KOPT-K1 (cell line): Measurements from ENCODE around the gene PABPC4L.
A peak's percentile ranks its signal among the peaks of the same experiment; 100 is the strongest.
"Not testable (repeated sequence)": the region's sequence is repeated elsewhere in the genome, so short reads cannot be mapped to it uniquely, and the experiment has no call there.

ENCODE experiments used
- H3K27ac ChIP-seq: fragments of 200-600 bp; sonication (generic); 2 replicates; pipeline ENCODE4 v1.5.1; 2016; ENCODE audit warnings: antibody characterized with exemption, mild to moderate bottlenecking, low read depth, low read length; ENCODE audit not compliant: poor library complexity, severe bottlenecking
- H3K36me3 ChIP-seq: fragments of 200-600 bp; sonication (generic); 2 replicates; pipeline ENCODE4 v1.5.1; 2017; ENCODE audit warnings: antibody characterized with exemption, mild to moderate bottlenecking, low read length, moderate library complexity; ENCODE audit not compliant: insufficient read depth
- H3K9me3 ChIP-seq: fragments of 200-600 bp; sonication (generic); 2 replicates; pipeline ENCODE4 v1.5.1; 2017; ENCODE audit warnings: antibody characterized with exemption, low read length, mild to moderate bottlenecking; ENCODE audit not compliant: insufficient read depth, poor library complexity, severe bottlenecking

Gene PABPC4L

DNA sequence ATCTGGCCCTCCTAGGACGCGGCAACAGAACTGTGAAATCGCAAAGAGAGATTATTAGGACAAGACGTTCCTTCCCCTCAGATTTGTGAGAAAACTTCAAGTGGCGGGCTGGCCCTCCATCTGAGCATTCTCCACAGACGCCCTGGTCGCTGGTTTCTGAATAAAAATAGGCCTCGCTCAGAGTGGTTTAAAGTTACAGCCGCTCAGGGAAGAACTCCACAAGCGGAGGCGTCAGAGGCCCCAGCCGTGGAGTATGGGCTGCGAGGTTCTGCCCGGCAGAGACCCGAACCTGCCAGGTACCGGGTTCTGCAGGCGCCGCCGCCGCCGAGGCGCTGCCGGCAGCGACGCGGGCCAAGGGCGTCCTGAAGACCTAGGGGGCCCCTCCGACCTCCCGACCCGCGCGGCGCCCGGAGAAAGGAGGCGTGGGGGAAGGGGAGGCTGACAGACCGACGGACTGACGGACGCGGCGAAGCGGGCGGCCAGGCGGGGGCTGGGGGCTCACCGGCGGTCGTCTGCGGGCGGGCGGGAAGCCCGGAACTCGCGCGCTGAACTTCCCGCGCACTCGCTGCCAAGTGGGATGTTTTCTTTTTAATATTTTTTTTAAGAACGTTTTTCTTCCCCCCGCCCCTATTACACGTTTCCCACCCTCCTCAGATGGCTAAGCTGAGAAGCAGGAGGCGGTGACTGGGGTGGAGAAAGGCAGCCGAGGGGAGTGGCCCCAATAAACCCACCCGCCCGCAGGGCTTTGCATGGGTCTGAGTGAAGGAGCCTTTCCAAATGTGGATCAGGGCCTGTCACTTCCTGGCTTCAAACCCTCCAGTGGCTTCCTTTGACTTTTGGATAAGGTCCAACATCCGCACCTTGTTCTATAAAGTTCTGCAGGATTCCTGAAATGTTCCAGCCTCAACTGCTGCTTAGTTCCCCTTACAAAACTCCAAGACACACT is at the start of gene PABPC4L:
PABPC4L (minus strand) TSS at position 574 of the 946 bp plus-strand sequence. CDS start 770 bp downstream, outside the sequence.
- H3K36me3 ChIP-seq, result no peaks in the 10 kb centered on the region

DNA sequence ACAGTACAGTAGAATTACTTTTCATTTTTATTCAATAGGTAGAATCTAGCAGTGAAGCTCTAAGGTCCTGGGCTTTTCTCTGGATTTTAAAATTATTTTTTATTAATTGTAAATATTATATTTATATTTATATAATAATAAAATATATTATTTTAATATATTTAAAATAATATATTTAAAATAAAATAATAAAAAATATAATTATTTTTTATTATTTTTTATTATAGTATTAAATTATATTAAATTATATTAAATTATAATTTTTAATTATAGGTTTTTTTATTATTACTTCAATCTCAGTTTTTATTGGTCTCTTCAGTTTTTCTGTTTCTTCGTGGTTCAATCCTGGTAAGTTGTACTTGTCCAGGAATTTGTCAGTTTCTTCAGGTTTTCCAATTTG is 49.7 kb upstream of the PABPC4L start:
- no peak overlapping the region for H3K27ac ChIP-seq
- H3K36me3 ChIP-seq, result no peaks in the 10 kb centered on the region
- no peaks in the 10 kb centered on the region for H3K9me3 ChIP-seq

More for the DNA sequence above, at the start of gene PABPC4L:
- Histone ChIP-seq H3K27ac (peak within 1 kb of the TSS; percentile 80), H3K9me3 (no peaks in the 10 kb centered on the region)

DNA sequence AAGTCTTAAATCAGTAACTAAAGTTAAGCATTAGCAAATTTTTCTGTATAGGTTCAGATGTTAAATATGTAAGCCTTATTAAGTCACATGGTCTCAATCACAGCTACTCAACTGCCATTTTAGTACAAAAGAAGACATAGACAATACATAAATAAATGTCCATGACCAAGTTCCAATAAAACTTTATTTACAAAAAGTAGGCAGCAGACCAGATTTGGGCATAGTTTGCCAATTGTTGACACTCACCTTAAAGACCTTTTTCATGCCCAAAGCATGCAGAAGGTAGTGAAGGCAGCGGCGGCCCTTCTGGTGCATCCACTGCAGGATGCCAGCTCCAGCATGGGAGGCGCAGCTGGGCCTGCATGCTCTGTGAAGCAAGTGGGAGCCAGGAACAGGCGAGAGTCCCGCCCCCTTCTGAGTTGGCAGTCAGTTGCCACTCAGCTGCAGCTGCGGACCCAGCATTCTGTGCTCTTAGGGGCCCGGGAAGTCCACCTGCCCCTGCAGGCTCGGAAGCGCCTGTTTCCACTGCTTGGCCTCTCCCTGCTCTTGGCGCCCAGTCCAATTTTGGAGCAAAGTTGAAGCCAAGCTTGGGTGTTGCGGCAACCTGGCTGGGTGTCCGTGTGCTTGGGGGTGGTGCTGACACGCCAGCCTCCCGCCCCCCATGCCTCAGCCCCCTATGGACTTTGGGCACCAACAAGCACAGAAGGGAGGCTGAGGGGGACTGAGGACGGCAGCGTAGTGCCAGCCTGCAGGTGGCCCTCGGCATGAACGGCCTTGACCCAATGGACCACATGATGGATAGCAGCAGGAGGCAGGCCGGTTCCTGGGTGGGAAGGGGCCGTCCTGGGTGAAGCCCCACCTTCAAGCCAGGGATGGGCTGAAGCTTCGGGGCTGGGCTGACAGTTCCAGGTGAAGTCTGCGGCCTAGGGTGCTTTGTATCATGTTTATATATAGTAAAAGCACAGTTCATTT is 42.4 kb upstream of the PABPC4L start:
- Histone ChIP-seq H3K9me3 (no peaks in the 10 kb centered on the region), H3K27ac (no peak overlapping the region), H3K36me3 (no peaks in the 10 kb centered on the region)

DNA sequence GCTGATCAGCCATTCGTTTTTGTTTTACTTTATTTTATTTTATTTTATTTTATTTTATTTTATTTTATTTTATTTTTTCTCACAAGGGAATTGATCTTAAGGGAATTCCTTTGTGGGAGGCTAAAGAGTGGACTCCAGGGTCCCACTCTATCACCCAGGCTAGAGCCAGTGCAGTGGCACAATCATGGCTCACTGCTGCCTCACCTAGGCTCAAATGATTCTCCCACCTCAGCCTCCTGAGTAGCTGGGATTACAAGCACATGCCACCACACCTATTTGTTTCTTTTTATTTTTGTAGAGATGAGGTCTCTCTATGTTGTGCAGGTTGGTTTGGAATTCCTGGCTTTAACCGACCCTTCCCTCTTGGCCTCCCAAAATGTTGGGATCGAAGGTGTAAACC is 17.5 kb upstream of the PABPC4L start:
- Histone ChIP-seq H3K27ac (no peak overlapping the region), H3K9me3 (no peaks in the 10 kb centered on the region), H3K36me3 (no peaks in the 10 kb centered on the region)

DNA sequence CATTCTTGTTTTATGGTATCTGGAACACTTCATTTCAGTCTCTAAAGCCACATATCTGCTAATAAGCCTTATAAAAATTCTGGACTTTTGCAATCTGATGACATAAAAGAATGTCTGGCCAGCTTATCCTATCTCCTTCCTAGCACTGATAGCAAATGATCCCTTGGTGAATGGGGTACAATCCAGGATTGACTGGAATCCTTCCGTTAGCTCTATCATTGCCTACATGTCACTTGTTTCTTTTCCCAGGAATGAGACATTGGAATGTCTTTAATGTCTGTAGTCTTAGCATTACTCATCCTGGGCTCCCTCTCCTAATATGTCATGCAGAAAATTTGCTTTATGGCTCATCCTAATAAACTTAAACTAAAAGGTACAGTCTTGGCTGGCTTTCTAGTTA is 14.8 kb upstream of the PABPC4L start:
- no peaks in the 10 kb centered on the region for H3K9me3 ChIP-seq
- no peak overlapping the region for H3K27ac ChIP-seq
- H3K36me3 ChIP-seq, result no peaks in the 10 kb centered on the region

DNA sequence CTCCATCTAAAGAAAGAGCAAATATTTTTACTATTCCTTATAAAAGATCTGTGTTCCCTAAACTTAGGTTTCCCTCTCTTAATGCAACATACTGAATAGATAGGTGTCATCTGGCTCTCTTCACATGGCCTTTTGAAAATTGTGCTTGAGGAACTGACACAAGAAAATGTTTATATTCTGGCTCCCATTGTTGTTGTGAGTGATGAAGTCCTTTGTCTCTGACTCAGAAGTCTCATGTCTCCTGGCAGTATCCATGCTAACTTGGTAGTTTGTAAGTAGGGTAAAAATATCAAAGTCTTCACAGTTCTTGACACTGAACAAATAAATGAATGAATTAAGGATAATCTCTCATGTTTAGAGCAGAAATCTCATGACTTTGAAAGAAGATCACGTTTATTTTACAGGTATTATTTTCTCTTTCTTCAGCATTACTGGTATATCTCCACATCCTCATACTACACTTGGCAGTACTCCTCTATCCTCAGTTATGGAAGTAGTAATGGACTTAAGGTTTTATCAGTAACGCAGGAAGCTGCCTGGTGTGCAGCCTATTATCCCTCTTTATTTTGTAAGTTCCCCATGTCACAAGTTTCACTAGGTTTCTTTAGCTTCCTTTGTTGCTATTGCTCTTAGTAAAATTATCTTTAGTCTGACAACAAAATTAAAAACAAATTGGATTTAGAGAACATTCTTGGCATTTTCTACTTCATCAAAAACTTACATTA is 14.2 kb upstream of the PABPC4L start:
- Histone ChIP-seq H3K27ac (no peak overlapping the region), H3K36me3 (no peaks in the 10 kb centered on the region), H3K9me3 (no peaks in the 10 kb centered on the region)

DNA sequence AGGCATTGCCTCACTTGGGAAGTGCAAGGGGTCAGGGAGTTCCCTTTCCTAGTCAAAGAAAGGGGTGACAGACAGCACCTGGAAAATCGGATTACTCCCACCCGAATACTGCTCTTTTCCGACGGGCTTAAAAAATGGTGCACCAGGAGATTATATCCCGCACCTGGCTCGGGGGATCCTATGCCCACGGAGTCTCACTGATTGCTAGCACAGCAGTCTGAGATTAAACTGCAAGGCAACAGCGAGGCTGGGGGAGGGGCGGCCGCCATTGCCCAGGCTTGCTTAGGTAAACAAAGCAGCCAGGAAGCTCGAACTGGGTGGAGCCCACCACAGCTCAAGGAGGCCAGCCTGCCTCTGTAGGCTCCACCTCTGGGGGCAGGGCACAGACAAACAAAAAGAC is 6.4 kb upstream of the PABPC4L start:
- not testable (repeated sequence) for H3K36me3 ChIP-seq, H3K27ac ChIP-seq, H3K9me3 ChIP-seq

DNA sequence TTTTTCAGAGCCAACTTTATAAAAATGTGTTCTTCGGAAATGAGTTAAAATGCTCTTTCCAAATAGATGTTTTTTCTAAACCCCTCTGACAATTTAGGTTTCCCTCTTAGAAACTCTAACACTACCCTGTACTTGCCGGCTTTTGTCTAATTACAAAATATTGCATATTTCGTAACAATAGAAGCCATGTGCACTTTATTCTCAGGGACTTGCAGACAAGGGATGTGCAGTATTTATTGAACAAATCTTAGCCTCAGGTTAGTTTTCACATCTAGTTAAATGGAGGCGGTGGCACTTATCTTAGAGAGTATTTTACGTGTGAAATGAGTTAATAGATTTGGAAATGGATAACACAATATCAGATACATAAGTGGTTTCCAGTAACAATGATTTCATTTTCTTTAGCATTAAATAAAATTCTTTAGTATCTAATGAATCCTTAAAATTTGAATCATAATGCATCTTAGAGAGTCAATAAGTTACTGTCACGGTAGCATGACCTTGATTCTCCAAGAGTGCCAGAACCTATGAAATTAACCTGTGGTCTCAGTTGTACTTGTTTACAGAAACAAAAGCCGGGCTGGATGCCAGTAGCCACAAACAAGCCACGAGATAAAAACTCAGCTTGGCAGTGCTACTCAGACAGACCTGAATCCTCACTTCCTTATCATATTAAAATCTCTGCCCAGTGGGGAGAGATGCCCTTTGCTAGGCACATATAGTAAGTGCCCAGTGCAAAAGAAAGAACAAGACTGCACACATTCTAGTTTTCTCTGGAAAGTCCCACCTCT is 772 bp upstream of the PABPC4L start:
- H3K27ac ChIP-seq, result peak overlapping the region; percentile 80
- no peaks in the 10 kb centered on the region for H3K9me3 ChIP-seq

DNA sequence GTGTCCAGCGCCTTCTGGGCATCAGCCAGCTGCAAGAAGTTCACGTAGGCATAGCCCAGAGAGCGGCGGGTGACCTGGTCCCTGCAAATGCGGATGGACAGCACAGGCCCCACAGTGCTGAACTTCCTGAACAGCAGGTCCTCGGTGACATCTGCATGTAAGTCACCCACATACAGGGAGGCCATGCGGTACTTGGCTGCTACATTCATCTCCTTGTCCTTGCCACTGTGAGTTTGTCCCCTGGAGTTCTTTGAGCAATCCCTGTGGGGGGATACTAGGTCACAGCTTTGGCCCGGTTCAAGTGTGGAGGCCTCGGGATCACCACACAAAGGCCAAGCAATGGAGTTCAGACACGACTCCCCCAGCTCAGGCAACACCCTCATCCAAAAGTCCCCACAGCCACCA is 776 bp downstream of the PABPC4L start:
- Histone ChIP-seq H3K36me3 (no peaks in the 10 kb centered on the region), H3K27ac (peak overlapping the region; percentile 80), H3K9me3 (no peaks in the 10 kb centered on the region)

More for the DNA sequence above, 772 bp upstream of the PABPC4L start:
- no peaks in the 10 kb centered on the region for H3K36me3 ChIP-seq

DNA sequence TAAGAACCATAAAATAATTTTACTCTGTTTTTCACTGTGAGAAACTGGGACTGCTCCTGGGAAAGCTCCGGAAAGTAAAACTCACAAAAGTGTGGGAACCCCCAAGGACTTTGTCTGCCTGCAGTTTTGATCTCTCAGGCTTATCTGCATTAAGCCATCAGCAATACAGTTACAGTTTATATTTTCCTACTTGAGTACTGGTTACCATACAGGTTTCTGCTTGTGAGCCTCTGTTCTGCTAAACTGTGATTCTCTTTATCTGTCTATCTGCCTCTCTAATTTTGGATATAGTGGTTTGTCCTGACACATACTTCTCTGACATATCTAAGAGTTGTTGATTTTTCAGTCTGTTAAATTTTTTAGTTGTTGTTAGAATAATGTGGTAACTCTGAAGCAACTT is 11.6 kb downstream of the PABPC4L start:
- H3K9me3 ChIP-seq, result no peaks in the 10 kb centered on the region
- H3K27ac ChIP-seq, result peak overlapping the region; percentile 37
- H3K36me3 ChIP-seq, result no peaks in the 10 kb centered on the region

DNA sequence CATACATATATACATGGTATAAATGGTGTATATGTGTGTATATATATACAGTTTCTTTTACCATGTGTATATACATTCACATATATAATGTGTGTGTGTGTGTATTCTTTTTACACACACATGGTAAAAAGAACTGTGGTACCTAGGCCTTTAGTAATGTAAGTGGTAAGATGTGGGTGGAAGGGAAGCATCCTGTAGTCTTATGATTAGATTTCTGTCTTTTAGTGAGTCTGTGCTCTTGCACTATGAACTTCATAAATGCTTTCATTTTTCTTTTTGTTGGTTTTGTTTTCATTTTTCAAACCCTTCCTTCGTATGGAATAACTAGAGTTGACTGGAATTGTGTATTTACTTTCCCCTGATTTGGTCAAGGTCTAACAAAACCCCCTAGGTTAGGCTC is 12.1 kb downstream of the PABPC4L start:
- no peaks in the 10 kb centered on the region for H3K9me3 ChIP-seq
- peak overlapping the region; percentile 37 for H3K27ac ChIP-seq
- H3K36me3 ChIP-seq, result no peaks in the 10 kb centered on the region

DNA sequence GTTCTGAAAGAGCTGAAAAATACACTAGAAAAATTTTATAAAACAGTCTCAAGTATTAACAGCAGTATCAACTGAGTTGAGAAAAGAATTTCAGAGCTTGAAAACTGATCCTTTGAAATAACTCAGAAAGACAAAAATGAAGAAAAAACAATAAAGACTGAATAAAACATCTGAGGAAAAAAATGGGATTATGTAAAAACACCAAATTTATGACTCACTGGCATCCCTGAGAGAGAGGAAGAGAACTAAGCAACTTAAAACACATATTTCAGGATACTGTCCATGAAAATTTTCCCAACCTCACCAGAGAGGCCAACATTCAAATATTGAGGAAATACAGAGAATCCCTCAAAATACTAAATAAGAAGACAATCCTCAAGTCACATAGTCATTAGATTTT is 22.9 kb downstream of the PABPC4L start:
- Histone ChIP-seq H3K9me3 (peaks cover 5% of the 10 kb centered on the region), H3K27ac (no peak overlapping the region), H3K36me3 (no peaks in the 10 kb centered on the region)

DNA sequence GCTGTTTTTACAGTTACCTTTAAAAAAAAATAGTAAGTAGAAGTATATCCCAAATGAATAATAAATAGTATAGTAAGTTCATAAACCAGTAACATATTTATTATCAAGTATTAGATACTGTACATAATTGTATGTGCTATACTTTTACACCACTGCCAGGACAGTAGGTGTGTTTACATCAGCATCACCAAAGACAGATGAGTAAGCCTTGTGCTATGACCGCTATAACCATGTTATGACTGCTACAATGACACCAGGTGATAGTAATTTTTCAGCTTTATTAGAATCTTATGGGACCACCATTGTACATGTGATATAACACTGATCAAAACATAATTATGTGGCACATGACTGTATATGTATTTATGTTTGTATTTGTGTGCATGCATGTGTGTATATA is 27.3 kb downstream of the PABPC4L start:
- Histone ChIP-seq H3K27ac (no peak overlapping the region), H3K36me3 (no peaks in the 10 kb centered on the region), H3K9me3 (peaks cover 5% of the 10 kb centered on the region)

DNA sequence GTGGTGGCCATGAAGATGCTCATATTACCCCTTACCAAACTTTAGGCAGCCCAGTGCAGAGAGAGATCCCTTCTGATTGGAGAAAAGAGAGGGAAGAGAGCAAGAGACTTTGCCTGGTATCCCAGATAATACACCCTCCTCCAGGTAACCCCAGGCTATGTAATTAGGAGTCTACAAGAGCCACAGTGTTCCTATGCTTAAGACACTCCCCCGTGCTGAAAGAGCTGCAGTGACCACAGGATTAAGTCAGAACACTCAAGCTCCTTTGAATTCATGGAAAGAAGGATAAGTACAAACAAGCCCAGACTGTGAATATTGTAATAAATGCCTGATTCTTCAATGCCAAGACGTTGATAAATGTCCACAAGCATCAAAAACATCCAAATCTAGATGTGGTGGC is 41.4 kb downstream of the PABPC4L start:
- H3K36me3 ChIP-seq, result no peaks in the 10 kb centered on the region
- H3K27ac ChIP-seq, result no peak overlapping the region
- no peaks in the 10 kb centered on the region for H3K9me3 ChIP-seq
